GM12874 (cell line): Measurements from ENCODE around the gene GYG2.

Experiments
- CTCF ChIP-seq: IDR thresholded peaks from 2 replicates; pipeline ENCODE4 v1.5.1; 2011; ENCODE audit warnings: low read depth, mild to moderate bottlenecking, control low read depth, low read length, moderate library complexity; ENCODE audit not compliant: insufficient read depth

The GYG2 gene

GRCh38 chrX:2828344-2828958 lies at the start of gene GYG2:
TSS of gene GYG2 (plus strand) at chrX:2828930. CDS start at chrX:2830189, 1,259 bp downstream.
- no peak for TF ChIP-seq CTCF

GRCh38 chrX:2781226-2781571 lies 47.5 kb upstream of the GYG2 start:
- TF ChIP-seq CTCF, result no peak

DNA sequence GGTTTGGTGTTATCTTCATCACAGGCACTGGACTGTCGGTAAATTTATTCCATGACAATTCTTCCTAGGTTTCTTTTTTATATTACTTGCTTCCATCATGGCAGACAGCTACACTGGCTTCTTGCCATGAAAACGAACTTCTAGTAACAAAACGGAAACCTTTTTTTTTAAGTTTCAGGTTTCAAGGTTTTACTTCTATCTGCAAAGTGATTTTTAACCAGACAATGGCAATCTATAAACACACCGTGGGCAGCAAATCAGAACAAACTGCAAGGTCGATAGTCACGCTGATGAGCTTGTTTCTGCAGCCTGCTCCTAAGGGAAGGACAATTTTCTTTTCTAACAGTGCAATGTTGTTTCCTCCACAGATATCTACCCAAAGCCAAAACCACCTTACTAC lies 47.0 kb upstream of the GYG2 start:
- no peak for TF ChIP-seq CTCF

GRCh38 chrX:2782171-2782570 lies 46.6 kb upstream of the GYG2 start:
- TF ChIP-seq CTCF, result no peak

- no peak for TF ChIP-seq CTCF
Observed at GRCh38 chrX:2782778-2783177, 46.0 kb upstream of the GYG2 start.

GRCh38 chrX:2784026-2784425 lies 44.7 kb upstream of the GYG2 start:
- no peak for TF ChIP-seq CTCF

- no peak for TF ChIP-seq CTCF
Observed at GRCh38 chrX:2785538-2785937, 43.2 kb upstream of the GYG2 start.

DNA sequence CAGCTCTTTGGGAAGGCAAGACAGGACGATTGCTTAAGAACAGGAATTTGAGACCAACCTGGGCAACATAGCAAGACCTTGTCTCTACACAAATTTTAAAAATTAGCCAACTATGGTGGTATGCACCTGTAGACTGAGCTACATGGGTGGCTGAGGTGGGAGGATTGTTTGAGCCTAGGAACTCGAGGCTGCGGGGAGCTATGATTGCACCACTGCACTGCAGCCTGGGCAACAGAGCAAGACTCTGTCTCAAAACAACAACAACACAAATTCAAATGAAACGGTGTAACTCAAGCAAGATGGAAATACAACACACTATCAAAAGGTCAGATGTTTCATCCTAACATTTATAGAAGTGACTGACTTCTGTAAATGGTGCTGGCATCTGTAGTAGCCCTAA lies 39.8 kb upstream of the GYG2 start:
- no peak for TF ChIP-seq CTCF
